NB4 (cell line): ENCODE data around the gene MSMO1.
A peak's percentile ranks its signal among the peaks of the same experiment; 100 is the strongest.

ENCODE experiments used
- DNase-seq: peaks from one replicate; pipeline ENCODE4 v3.0.0; 2010; ENCODE audit warnings: low read depth
- H3K4me3 ChIP-seq: one replicate; pipeline ENCODE4 v1.5.1; 2011; ENCODE audit warnings: mild to moderate bottlenecking, low read depth, low read length, moderate library complexity
- MYC ChIP-seq: IDR thresholded peaks from 2 replicates; pipeline ENCODE4 v1.6.1; 2011; ENCODE audit warnings: low read depth, low read length
- POLR2A ChIP-seq: IDR thresholded peaks from 2 replicates; pipeline ENCODE4 v1.6.1; 2011; ENCODE audit warnings: mild to moderate bottlenecking; ENCODE audit not compliant: insufficient read length; ENCODE audit errors: extremely low read depth
- TF ChIP-seq, protein P1 (sequence below): IDR thresholded peaks from one replicate; pipeline ENCODE4 v1.5.1; 2012; ENCODE audit warnings: low read depth, low read length
- TF ChIP-seq, protein P2 (sequence below): IDR thresholded peaks from 2 replicates; pipeline ENCODE4 v1.6.1; 2011; ENCODE audit warnings: low read depth, low read length

The MSMO1 gene

DNA sequence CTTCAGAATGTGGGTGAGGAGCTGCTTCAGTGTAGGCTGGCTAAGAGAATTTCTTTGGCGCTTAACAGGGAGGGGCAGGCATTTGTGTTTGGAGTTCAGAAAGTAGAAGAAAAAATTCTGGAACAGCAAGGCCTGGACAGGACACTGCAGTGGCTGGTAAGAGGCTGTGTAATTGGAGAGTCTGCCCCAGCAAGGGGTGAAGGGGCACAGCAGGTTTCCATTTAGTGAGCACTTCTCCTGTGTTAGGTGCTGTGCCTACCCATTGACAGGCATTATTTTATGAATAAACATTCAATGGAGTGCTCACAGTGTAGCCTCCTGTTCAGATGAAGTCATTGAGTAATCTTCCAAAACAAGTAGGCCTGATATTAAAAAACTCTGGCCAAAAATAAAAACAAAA lies 40.6 kb downstream of the MSMO1 start:
- no peak for DNase-seq
- TF ChIP-seq, protein P1, sequence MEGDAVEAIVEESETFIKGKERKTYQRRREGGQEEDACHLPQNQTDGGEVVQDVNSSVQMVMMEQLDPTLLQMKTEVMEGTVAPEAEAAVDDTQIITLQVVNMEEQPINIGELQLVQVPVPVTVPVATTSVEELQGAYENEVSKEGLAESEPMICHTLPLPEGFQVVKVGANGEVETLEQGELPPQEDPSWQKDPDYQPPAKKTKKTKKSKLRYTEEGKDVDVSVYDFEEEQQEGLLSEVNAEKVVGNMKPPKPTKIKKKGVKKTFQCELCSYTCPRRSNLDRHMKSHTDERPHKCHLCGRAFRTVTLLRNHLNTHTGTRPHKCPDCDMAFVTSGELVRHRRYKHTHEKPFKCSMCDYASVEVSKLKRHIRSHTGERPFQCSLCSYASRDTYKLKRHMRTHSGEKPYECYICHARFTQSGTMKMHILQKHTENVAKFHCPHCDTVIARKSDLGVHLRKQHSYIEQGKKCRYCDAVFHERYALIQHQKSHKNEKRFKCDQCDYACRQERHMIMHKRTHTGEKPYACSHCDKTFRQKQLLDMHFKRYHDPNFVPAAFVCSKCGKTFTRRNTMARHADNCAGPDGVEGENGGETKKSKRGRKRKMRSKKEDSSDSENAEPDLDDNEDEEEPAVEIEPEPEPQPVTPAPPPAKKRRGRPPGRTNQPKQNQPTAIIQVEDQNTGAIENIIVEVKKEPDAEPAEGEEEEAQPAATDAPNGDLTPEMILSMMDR, result no peak
- TF ChIP-seq POLR2A (no peak), MYC (no peak)
- TF ChIP-seq, protein P2, sequence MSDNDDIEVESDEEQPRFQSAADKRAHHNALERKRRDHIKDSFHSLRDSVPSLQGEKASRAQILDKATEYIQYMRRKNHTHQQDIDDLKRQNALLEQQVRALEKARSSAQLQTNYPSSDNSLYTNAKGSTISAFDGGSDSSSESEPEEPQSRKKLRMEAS, result no peak
- no peak overlapping the region for H3K4me3 ChIP-seq

DNA sequence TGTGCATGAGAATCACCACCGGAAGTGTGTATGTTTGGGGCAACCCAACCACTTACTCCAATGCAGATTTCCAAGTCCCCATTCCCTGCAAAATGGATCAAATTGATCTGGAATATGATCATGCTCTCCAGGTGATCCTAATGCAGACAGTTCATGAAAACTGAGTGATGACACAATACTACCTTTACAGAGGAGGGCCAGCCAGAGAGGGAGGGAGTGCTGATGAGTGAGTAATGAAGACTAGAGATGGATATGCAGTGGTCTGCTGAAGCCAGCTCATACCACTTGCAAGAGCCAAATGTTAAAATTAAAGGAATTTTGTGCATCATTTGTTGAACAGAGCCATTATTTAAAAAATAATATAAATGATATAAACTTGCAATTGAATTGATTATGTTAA lies 41.1 kb downstream of the MSMO1 start:
- TF ChIP-seq POLR2A, result no peak
- TF ChIP-seq, protein P1, result no peak
- TF ChIP-seq, protein P2, result no peak
- no peak for TF ChIP-seq MYC
- DNase-seq, result no peak
- H3K4me3 ChIP-seq, result no peak overlapping the region

DNA sequence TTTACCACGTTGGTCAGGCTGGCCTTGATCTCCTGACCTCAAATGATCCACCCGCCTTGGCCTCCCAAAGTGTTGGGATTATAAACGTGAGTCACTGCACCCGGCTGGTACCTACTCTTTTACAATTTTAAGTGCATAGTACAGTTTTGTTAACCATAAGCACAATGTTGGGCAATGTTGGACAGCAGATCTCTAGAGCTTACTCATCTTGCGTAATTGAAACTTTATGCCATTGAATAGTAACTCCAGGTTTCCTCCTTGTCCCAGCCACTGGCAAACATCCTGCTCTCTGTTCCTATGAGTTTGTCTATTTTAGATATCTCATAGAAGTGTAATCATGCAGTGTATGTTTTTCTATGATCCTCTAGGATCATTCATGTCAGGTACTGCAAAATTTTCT lies 42.1 kb downstream of the MSMO1 start:
- peak; percentile 55 for DNase-seq
- TF ChIP-seq, protein P2, result no peak
- no peak for TF ChIP-seq MYC
- TF ChIP-seq, protein P1, result no peak
- H3K4me3 ChIP-seq, result no peak overlapping the region

DNA sequence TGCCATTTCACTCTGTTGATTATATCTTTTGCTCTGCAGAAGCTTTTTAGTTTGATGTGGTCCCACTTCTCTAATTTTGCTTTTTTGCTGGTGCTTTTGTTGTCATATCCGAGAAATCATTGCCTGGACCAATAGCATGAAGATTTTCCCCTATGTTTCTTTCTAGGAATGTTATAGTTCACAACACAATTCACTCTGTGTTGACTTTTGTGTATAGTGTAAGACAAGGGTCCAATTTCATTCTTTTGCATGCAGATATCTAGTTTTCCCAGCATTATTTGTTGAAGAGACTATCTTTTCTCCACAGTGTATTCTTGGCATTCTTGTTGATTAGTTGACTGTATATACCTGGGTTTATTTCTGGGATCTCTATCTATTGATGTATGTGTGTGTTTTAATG lies 43.1 kb downstream of the MSMO1 start:
- TF ChIP-seq MYC (no peak), POLR2A (no peak)
- TF ChIP-seq, protein P1, result no peak
- TF ChIP-seq, protein P2, result no peak
- H3K4me3 ChIP-seq, result no peak overlapping the region
- DNase-seq, result no peak

DNA sequence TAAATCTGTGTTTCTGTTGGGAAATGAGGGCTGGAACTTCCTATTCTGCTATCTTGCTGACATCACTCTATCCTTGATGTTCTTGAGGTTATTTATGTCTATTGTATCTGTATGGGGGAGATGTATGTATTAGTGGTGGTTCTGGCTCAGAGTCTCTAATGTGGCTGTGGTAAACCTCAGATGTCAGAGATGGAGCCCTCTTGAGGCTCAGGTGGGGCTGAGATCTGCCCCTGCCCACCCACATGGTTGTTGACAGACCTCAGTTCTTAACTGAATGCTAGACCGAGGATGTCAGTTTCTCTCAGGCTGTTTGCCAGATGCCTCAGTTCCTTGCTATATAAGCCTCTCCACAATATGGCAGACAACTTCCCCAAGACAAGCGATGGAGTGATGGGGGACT lies 48.0 kb downstream of the MSMO1 start:
- no peak for DNase-seq
- H3K4me3 ChIP-seq, result no peak overlapping the region
- TF ChIP-seq MYC (no peak), POLR2A (no peak)
- TF ChIP-seq, protein P2, result no peak
- TF ChIP-seq, protein P1, result no peak

DNA sequence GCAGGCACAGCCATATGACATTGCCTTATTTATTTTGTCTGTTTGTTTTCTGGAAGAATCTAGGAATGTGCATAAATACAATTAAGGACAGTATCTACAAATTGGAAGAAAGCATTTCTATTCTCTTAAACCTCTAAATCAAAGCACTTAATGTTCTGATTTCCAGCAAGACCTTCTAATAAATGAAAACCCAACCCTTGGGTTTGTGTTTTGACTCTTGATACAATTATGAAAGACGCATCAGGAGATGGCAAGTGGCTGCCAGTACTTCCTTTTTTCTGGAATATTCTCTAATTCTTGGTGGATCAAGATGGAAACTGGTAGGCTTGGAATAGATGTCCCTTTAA lies 50.9 kb downstream of the MSMO1 start:
- no peak for DNase-seq
- TF ChIP-seq, protein P1, result no peak
- TF ChIP-seq, protein P2, result no peak
- TF ChIP-seq POLR2A (no peak), MYC (no peak)
- H3K4me3 ChIP-seq, result no peak overlapping the region
